HG02938 (cell line): ENCODE results near the gene GLS.
"Not testable (repeated sequence)": the region's sequence is repeated elsewhere in the genome, so short reads cannot be mapped to it uniquely, and the experiment has no call there.

ENCODE experiments used
- ATAC-seq: cut with Tn5 transposase; IDR thresholded peaks from one replicate; pipeline ENCODE4 v1.9.1; 2021; ENCODE audit warnings: mild to moderate bottlenecking, moderate library complexity; ENCODE audit not compliant: unreplicated experiment

Gene GLS

DNA sequence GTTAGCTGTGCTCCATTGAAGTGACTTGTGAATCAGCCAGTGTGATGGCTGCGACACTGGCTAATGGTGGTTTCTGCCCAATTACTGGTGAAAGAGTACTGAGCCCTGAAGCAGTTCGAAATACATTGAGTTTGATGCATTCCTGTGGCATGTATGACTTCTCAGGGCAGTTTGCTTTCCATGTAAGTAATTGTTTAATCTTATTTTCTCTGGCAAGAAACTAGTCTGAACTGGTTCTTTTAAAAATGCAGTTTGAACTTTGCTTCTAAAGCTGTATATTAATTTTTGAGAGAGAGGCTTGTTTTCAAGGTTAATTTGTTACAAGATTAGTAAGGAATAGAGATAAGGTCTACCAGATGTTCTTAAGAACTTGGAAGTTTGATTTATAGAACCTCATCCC lies 46.7 kb downstream of the GLS start:
- ATAC-seq, result no peak

- ATAC-seq, result no peak
Measured at GRCh38 chr2:190929919-190930318, 49.3 kb downstream of the GLS start.

- ATAC-seq, result no peak
Measured at GRCh38 chr2:190930411-190930810, 49.8 kb downstream of the GLS start.

GRCh38 chr2:190932514-190932913 lies 51.9 kb downstream of the GLS start:
- ATAC-seq, result no peak

GRCh38 chr2:190933361-190933760 lies 52.7 kb downstream of the GLS start:
- ATAC-seq, result no peak

DNA sequence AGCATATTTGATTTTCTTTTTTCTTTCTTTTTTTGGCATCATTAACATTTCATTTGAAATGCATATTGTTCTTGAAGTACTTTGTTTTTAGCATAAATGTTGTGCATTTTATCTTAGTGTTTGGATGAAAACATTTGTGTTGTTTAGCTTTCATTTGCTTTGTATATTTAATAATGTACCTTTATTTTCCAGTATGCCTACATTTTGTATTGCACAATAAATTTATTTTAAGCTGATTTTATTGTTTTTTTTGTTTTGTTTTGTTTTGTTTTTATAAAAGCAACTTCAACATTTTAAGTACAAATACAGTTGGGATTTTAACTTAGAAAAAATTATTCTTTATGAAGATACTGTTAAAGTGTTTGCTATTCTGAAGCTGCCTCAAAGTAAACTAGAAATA lies 54.4 kb downstream of the GLS start:
- ATAC-seq, result no peak

GRCh38 chr2:190938771-190939335 lies 58.2 kb downstream of the GLS start:
- no peak for ATAC-seq

DNA sequence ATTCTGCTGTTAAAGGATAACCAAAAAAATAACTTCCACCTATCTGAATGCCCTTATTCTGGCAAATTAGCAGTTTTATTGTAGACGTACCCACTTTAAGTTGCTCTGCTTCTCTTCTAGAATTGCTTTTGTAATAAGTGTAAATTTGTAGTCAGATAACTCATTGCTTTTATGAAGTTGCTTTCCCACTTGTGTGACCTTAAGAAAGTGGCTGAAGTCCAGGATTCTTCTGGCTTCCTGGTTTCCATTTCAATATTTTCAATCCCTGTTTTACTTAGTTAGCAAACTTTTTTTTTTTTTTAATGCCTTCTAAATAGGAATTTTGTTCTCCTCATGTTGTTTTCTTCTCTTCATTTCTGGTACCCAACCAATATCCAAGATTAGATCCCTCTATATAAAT lies 59.8 kb downstream of the GLS start:
- no peak for ATAC-seq

GRCh38 chr2:190941571-190941970 lies 61.0 kb downstream of the GLS start:
- ATAC-seq, result no peak

GRCh38 chr2:190942697-190943096 lies 62.1 kb downstream of the GLS start:
- ATAC-seq, result no peak

DNA sequence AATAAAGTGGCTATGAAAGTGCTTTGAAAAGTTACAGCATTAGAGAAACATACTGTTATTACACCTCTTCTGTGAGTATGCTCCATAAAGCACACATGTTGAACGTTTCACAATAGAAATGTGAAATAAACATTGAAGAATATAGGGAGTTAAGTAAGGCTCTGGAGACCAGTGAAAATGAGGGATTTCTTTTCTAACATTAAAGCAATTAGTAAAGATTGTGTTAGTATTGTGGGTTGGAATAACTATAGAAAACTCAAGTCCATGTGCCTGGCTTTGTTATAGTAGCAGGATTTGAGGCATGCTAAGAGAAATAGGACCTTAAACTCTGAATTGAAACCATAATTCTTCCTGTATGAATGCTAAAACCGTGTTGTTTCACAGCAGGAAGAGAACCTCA lies 63.1 kb downstream of the GLS start:
- ATAC-seq, result no peak

- no peak for ATAC-seq
Measured at GRCh38 chr2:190947141-190947540, 66.5 kb downstream of the GLS start.

- peak; percentile 84 for ATAC-seq
Measured at GRCh38 chr2:190947711-190948251, 67.2 kb downstream of the GLS start.

DNA sequence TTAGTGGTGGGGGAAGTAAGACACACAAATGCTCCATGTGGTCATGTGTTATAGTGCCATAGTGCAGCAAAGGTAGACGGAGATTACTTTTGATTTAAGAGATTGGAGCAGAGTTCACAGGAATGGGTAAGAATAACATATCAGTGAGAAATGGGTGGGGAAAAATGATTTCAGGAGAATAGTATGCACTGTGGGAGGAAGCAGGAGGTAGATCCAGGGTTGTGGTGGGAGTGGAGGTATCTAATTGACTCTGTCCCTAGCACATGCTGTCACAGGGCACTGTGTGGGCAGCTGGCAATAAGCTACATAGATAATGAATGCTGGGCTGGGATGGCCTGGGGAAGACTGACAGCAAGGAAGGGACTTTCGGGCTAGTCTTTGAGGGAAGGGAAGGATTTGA lies 68.0 kb downstream of the GLS start:
- no peak for ATAC-seq

GRCh38 chr2:190950566-190950991 lies 70.0 kb downstream of the GLS start:
- ATAC-seq, result no peak

GRCh38 chr2:190953257-190953656 lies 72.6 kb downstream of the GLS start:
- no peak for ATAC-seq

- ATAC-seq, result no peak
Measured at GRCh38 chr2:190959911-190960788, 79.5 kb downstream of the GLS start.

GRCh38 chr2:190961117-190961516 lies 80.5 kb downstream of the GLS start:
- ATAC-seq, result not testable (repeated sequence)

- ATAC-seq, result no peak
Measured at GRCh38 chr2:190961918-190962487, 81.4 kb downstream of the GLS start.

DNA sequence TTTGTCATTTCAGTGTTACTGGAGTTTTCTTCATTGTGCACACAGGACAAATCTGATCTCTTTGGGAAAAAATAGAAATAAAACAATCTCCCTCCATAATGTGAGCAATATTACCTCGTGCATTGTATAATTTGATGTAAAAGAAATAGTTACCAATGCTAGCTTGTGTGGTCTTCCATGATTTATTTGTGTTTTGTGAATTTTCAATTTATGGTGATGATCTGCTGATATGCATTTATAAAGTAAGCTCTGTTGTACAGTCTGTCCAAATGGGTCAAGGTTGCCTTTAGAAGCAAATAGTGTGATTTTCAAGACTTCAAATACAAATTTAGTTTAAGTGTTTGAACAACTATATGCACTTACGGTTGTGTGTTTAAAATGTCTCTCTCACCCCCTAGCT lies 82.5 kb downstream of the GLS start:
- ATAC-seq, result no peak

DNA sequence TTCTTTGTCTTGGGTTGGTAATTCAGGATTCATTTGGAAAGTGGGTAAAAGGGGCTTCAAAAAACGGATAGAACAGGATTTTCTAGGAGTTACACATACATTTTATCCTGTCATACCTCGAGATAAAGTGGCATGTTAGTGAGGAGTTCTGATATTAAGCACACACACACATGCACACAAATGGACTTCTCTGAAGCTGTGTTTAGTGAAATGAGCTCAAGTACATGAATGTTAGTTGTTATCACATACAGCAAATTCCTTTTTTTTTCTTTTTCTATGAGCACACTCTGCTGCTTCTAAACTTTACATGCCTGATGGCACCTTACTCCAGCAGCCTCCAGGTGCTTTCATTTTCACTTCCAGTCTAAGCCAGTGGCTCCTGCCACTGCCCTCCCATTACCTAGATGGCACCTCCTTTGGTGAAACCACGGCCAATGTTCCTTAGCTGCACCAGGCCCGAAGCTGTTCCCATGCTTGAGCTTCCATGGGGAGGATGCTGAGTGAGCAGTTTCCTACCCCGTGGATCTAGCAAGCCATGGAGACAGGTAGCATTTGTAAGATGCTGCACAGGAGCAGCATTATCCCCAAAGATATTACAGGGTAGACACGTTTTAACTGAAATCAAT lies 83.7 kb downstream of the GLS start:
- ATAC-seq, result no peak
